Measurements from ENCODE around the gene ABHD1. TPM values are rescaled to one million over a fixed set of nuclear protein-coding genes. Genes with fewer than 3 reads are reported as not detected.

Gene ABHD1
- total and polyA plus RNA-seq, 2 experiments from 2014 or later = 0.38 to 0.55 TPM

- no peak overlapping the region for H3K4me3 Mint-ChIP-seq
- H3K4me1 ChIP-seq (ENCODE audit: insufficient read depth) = peaks cover 6% of the 10 kb centered on the region; the same call in 1 of the 2 replicates
- H3F3A ChIP-seq (replicated peaks; ENCODE audit: low read depth) = no peaks in the 10 kb centered on the region; the same call in 1 of the 2 replicates
- ATAC-seq = no peak
- no peak overlapping the region for H3K27ac ChIP-seq (ENCODE audit: low read depth)
- H3K36me3 ChIP-seq (ENCODE audit: insufficient read depth) = no peaks in the 10 kb centered on the region
- H3K36me3 Mint-ChIP-seq (ENCODE audit: low read depth) = peaks cover 11% of the 10 kb centered on the region; the same call in 2 of the 3 replicates
- TF ChIP-seq ZNF331 (CRISPR knock-in tag; IDR thresholded peaks at IDR 0.05; ENCODE audit: low read depth) (no peak), ZNF114 (CRISPR knock-in tag; IDR thresholded peaks at IDR 0.05) (no peak), REST (IDR thresholded peaks at IDR 0.05; ENCODE audit: unreplicated experiment) (no peak), CTCF (conservative IDR thresholded peaks at IDR 0.05; ENCODE audit: low read depth in 2 of 2) (no peak), EZH2phosphoT487 (IDR thresholded peaks at IDR 0.05; ENCODE audit: unreplicated experiment) (no peak), EZH2 (IDR thresholded peaks at IDR 0.05; ENCODE audit: low read depth, unreplicated experiment) (no peak), ZNF462 (CRISPR knock-in tag; IDR thresholded peaks at IDR 0.05) (no peak), NANOG (IDR thresholded peaks at IDR 0.05; ENCODE audit: borderline replicate concordance) (no peak), ETS1 (IDR thresholded peaks at IDR 0.05) (no peak), STAT1 (IDR thresholded peaks at IDR 0.05; ENCODE audit: unreplicated experiment) (no peak), CREB1 (CRISPR knock-in tag; IDR thresholded peaks at IDR 0.05; ENCODE audit: low read depth) (no peak), JUNB (IDR thresholded peaks at IDR 0.05; ENCODE audit: unreplicated experiment) (no peak), POLR2AphosphoS5 (IDR thresholded peaks at IDR 0.05; ENCODE audit: low read depth) (no peak)
- no peak for DNase-seq (ENCODE audit: low spot score)
- no peaks in the 10 kb centered on the region for H3K9me2 ChIP-seq (ENCODE audit: insufficient read depth)
- peaks cover 10% of the 10 kb centered on the region; the same call in 1 of the 2 replicates for H4K20me1 ChIP-seq (replicated peaks; ENCODE audit: insufficient read depth)
- H3K4me2 ChIP-seq = no peak overlapping the region
- no peaks in the 10 kb centered on the region for H3K9me3 Mint-ChIP-seq
- H3K4me1 Mint-ChIP-seq = peaks cover 10% of the 10 kb centered on the region; the same call in 2 of the 3 replicates
- peaks cover 11% of the 10 kb centered on the region for H3K79me2 ChIP-seq (replicated peaks; ENCODE audit: insufficient read depth)
- no peak overlapping the region for H3K27ac Mint-ChIP-seq
- no peaks in the 10 kb centered on the region for H3K27me3 ChIP-seq (ENCODE audit: insufficient read depth)
- peak overlapping the region; percentile 56; the same call in 1 of the 2 replicates for H2AFZ ChIP-seq
- no peak overlapping the region for H3K4me3 ChIP-seq
- peaks cover 8% of the 10 kb centered on the region for H3K27me3 Mint-ChIP-seq (ENCODE audit: insufficient read depth, low read depth, poor library complexity)
These were observed 13.8 kb downstream of the ABHD1 start for GRCh38 chr2:27137322-27137935.

All from GM23338 (cell line).